GM18526 (cell line): ENCODE data around the gene BARHL1.

Source experiments
- POLR2A ChIP-seq: IDR thresholded peaks from 3 replicates; pipeline ENCODE4 v1.6.1; 2011; ENCODE audit not compliant: insufficient read length; ENCODE audit errors: extremely low read depth

The BARHL1 gene

GRCh38 chr9:132590037-132590317, 7.6 kb downstream of the BARHL1 start:
- no peak for TF ChIP-seq POLR2A

DNA sequence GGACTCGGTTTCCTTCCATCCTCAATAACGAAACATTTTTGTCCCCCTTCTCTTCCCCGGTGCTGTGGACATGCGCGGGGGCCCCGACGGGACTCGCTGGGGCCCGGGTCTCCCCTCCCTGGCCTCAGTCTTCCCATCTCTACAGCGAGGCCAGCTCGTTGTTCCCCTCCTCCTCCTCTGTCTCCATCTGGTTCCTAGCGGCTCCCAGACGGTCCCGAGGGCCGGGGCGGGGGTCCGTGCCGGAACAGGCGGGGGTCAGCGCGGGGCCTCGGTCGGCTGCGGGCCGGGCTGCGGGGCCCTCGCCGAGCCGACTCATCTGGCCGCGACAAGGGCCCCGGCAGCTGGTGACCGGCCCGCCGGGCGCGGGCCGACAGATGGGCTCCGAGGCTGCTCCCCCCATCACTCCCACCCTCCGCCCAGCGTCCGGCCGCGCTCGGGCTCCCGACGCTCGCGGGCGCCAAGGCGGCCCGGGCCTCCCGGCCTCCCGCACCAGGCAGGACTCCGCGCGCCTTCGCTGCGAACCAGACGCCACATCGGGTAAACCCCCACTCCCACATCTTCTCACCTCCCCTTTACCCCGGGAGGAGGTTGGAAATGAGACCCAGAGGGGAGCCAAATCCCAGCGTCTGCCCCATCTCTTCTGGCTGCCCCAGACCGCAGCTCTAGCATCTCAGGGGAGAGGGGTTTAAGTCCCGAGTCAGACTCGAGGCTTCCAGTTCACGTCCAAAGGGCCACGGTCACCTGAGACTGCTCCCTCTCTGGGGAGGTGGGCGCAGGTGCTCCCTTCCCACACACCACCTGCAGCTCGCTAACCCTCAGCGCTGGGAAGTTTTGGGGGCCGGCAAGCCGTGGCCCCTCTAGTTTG, 8.1 kb downstream of the BARHL1 start:
- no peak for TF ChIP-seq POLR2A

DNA sequence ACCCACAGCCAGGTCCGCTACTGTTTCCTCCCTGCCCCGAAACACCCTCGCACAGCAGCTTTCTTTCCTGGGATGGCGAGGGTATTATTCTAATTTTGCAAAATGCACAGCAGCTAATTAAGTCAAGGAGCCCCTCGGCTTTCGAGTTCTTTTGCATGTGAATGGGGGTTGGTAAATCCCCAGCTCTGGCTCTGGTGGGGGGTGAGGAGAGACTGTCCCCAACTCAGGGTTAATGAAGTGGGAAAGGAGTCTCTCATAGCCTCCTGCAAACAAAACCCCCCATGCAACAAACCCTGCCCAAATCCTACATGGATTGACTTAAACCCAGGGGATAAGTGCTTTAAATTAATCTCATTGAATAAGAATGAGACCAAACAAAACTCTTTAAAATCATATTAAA, 8.8 kb downstream of the BARHL1 start:
- no peak for TF ChIP-seq POLR2A

DNA sequence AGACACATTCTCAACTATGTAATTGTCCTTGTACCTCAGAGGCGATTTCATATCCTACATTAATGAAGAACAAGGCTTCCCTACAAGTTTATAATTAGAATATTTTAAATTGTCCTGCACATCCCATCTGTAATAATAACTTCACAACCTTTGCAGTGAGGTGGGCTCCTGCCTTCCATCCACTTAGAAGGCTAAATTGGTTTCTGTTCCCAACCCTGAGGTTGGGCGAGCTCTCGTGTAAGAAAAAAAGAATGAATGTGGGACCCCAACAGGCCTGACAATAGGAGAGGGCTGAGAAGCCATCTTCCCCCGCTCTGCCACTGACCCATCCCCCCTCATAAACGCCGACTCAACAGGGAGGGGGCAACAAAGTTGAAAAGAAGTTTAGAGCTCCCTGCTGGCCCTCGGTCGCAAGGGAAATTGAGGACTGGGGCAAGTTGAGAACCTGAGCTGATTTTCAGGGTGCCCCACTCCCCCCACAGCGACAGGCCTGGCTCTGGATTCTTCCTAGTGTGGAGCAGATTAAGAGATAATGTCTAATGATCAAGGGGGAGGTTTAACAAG, 9.4 kb downstream of the BARHL1 start:
- no peak for TF ChIP-seq POLR2A

- no peak for TF ChIP-seq POLR2A
These were observed 10.0 kb downstream of the BARHL1 start for GRCh38 chr9:132592451-132592850.

- TF ChIP-seq POLR2A, result no peak
These were observed 12.0 kb downstream of the BARHL1 start for GRCh38 chr9:132594412-132594811.

GRCh38 chr9:132595319-132595718, 12.9 kb downstream of the BARHL1 start:
- no peak for TF ChIP-seq POLR2A

- TF ChIP-seq POLR2A, result no peak
These were observed 13.8 kb downstream of the BARHL1 start for GRCh38 chr9:132596200-132596599.

- TF ChIP-seq POLR2A, result no peak
These were observed 14.8 kb downstream of the BARHL1 start for GRCh38 chr9:132597073-132597775.

GRCh38 chr9:132600326-132600984, 18.0 kb downstream of the BARHL1 start:
- TF ChIP-seq POLR2A, result no peak

GRCh38 chr9:132602207-132602606, 19.8 kb downstream of the BARHL1 start:
- no peak for TF ChIP-seq POLR2A

DNA sequence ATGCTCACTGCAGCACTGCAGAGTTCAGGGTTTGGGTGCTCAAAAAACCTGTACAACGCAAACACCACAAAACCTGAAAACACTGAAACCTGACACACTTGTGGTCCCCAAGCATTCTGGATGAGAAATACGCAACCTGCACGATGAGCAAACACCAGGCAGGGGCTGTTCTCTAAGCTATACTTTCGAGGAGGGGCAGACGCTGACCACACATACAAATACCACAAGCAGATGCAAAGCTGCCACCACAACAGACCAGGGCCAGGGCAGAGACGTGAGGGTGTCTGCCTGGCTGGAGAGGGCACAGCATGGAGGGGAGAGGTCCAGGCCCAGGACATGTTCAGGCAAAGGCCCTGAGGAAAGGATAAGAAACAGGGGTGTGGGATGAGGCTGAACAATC, 23.0 kb downstream of the BARHL1 start:
- TF ChIP-seq POLR2A, result no peak

DNA sequence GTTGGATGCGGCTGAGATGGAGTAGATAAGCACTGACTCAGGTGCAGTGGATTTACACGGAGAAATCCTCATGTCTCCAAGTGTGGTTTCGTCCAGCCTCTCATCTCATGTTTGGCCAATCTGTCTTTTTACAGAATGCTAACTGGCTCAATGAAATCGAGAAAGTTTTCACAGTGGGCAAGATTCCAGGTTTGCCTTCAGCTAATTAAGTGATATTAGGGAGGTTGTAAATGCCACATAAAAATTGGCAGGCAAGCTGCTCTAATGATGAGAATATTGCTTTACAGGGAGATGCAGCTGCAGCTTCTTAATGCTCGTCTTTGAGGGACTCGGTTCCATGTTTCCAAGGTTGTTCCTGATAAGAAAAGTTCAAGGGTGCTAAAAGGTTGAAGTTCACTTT, 23.7 kb downstream of the BARHL1 start:
- no peak for TF ChIP-seq POLR2A

- no peak for TF ChIP-seq POLR2A
These were observed 26.8 kb downstream of the BARHL1 start for GRCh38 chr9:132609184-132609583.

DNA sequence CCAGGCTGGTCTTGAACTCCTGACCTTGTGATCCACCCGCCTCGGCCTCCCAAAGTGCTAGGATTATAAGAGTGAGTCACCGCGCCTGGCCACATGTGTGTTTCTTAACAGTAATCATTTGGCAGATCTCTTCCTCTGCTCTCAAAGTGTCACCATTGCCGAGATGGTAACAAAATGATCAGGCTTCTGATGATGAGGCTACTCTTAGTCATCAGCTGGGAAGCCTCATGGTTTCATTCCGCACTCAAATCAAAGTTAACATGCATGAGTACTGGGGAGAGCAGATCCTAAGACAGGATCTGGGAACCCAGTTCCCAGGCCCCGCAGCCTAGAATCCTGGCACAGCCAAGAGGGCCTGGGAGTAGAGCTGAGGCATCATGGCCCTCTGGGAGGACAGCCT, 27.4 kb downstream of the BARHL1 start:
- no peak for TF ChIP-seq POLR2A

DNA sequence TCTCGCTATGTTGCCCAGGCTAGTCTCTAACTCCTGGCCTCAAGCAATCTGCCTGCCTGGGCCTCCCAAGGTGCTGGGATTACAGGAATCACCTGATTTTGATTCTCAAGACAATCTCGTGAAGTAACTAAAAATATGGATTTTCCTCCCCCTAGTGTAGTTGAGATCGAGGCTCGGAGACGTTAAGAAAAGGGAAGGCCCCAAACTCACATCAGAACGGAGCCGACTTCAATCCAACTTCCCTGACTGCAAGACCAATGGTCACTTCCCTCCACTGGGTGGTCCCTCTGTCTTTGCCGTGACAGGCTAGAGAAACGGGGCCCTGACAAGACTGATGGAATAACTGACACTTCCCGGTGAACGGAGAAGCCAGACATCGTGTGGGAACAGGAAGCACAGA, 28.3 kb downstream of the BARHL1 start:
- TF ChIP-seq POLR2A, result no peak
